PC-3 (cell line): ENCODE measurements around the gene FMNL1.

Source experiments
- CTCF ChIP-seq: fragments of 300-600 bp; sonication (generic); conservative IDR thresholded peaks from 2 replicates; pipeline ENCODE4 v1.5.1; 2017; ENCODE audit warnings: antibody characterized with exemption, low read depth, mild to moderate bottlenecking, low read length
- EZH2 ChIP-seq: fragments of 300-600 bp; sonication (generic); IDR thresholded peaks from one replicate; pipeline ENCODE4 v1.6.1; 2017; ENCODE audit warnings: antibody characterized with exemption, mild to moderate bottlenecking, low read length; ENCODE audit not compliant: unreplicated experiment

- no peak for TF ChIP-seq CTCF
- TF ChIP-seq EZH2, result no peak
Observed at GRCh38 chr17:45238155-45238774, 16.6 kb downstream of the FMNL1 start.
